ENCODE data around the gene TIMM10. TPM values are rescaled to one million over a fixed set of nuclear protein-coding genes. Genes with fewer than 3 reads are reported as not detected.

TIMM10 gene
- total RNA-seq, 1 donor from 2014 or later: 35.3 TPM

GRCh38 chr11:57487021-57487778 lies 43.4 kb downstream of the TIMM10 start:
- peaks cover 15% of the 10 kb centered on the region for H3K4me1 ChIP-seq
- H3K4me3 ChIP-seq: no peak overlapping the region
- H3K27me3 ChIP-seq (ENCODE audit: low read depth): peaks cover 14% of the 10 kb centered on the region
- DNase-seq (no peak), ATAC-seq (no peak)
- H3K27ac ChIP-seq: no peak overlapping the region
- no peak for TF ChIP-seq CTCF (IDR thresholded peaks at IDR 0.05)
- H3K9me3 ChIP-seq: no peaks in the 10 kb centered on the region
- peaks cover 44% of the 10 kb centered on the region for H3K36me3 ChIP-seq
- intact Hi-C loops (cut with DNase I): no loop called here

- no peaks in the 10 kb centered on the region for H3K9me3 ChIP-seq
- peaks cover 37% of the 10 kb centered on the region for H3K36me3 ChIP-seq
- no peak for TF ChIP-seq CTCF (IDR thresholded peaks at IDR 0.05)
- peaks cover 17% of the 10 kb centered on the region for H3K4me1 ChIP-seq
- H3K27me3 ChIP-seq (ENCODE audit: low read depth): peaks cover 17% of the 10 kb centered on the region
- no peak overlapping the region for H3K4me3 ChIP-seq
- intact Hi-C loops (cut with DNase I): no loop called here
- no peak overlapping the region for H3K27ac ChIP-seq
- no peak for DNase-seq
- ATAC-seq: no peak
Observed at GRCh38 chr11:57485217-57485990, 45.1 kb downstream of the TIMM10 start.

- ATAC-seq (no peak), DNase-seq (no peak)
- Histone ChIP-seq H3K36me3 (peaks cover 37% of the 10 kb centered on the region), H3K4me1 (peaks cover 17% of the 10 kb centered on the region), H3K27ac (no peak overlapping the region), H3K9me3 (no peaks in the 10 kb centered on the region), H3K27me3 (ENCODE audit: low read depth) (peaks cover 17% of the 10 kb centered on the region), H3K4me3 (no peak overlapping the region)
- TF ChIP-seq CTCF (IDR thresholded peaks at IDR 0.05): no peak
- intact Hi-C loops (cut with DNase I): no loop called here
Observed at GRCh38 chr11:57484141-57484710, 46.3 kb downstream of the TIMM10 start.

- Histone ChIP-seq H3K4me3 (no peak overlapping the region), H3K4me1 (peaks cover 17% of the 10 kb centered on the region), H3K27me3 (ENCODE audit: low read depth) (peaks cover 17% of the 10 kb centered on the region), H3K36me3 (peaks cover 32% of the 10 kb centered on the region), H3K9me3 (no peaks in the 10 kb centered on the region), H3K27ac (no peak overlapping the region)
- no peak for ATAC-seq
- intact Hi-C loops (cut with DNase I): no loop called here
- no peak for TF ChIP-seq CTCF (IDR thresholded peaks at IDR 0.05)
- DNase-seq: no peak
Observed at GRCh38 chr11:57483562-57483918, 47.0 kb downstream of the TIMM10 start.

GRCh38 chr11:57482782-57483561 lies 47.6 kb downstream of the TIMM10 start:
- Histone ChIP-seq H3K9me3 (no peaks in the 10 kb centered on the region), H3K4me3 (peak overlapping the region; percentile 31), H3K36me3 (peaks cover 26% of the 10 kb centered on the region), H3K27ac (no peak overlapping the region), H3K4me1 (peaks cover 17% of the 10 kb centered on the region), H3K27me3 (ENCODE audit: low read depth) (peaks cover 17% of the 10 kb centered on the region)
- DNase-seq: peak; percentile 56
- intact Hi-C loops (cut with DNase I): no loop called here
- TF ChIP-seq CTCF (IDR thresholded peaks at IDR 0.05): peak; percentile 68
- ATAC-seq: peak; percentile 70 to 74
